DND-41 (cell line): ENCODE results near the gene ADAMTSL5.

Source experiments
- EZH2 ChIP-seq: IDR thresholded peaks from 3 replicates; pipeline ENCODE4 v1.6.1; 2012; ENCODE audit warnings: borderline replicate concordance, low read depth, mild to moderate bottlenecking, moderate library complexity, low read length, inconsistent platforms; ENCODE audit not compliant: severe bottlenecking
- TF ChIP-seq, protein P1 (sequence below): IDR thresholded peaks from 2 replicates; pipeline ENCODE4 v1.5.1; 2012; ENCODE audit warnings: borderline replicate concordance, low read length, moderate library complexity, mild to moderate bottlenecking; ENCODE audit not compliant: poor library complexity, severe bottlenecking; ENCODE audit errors: extremely low read depth

DNA sequence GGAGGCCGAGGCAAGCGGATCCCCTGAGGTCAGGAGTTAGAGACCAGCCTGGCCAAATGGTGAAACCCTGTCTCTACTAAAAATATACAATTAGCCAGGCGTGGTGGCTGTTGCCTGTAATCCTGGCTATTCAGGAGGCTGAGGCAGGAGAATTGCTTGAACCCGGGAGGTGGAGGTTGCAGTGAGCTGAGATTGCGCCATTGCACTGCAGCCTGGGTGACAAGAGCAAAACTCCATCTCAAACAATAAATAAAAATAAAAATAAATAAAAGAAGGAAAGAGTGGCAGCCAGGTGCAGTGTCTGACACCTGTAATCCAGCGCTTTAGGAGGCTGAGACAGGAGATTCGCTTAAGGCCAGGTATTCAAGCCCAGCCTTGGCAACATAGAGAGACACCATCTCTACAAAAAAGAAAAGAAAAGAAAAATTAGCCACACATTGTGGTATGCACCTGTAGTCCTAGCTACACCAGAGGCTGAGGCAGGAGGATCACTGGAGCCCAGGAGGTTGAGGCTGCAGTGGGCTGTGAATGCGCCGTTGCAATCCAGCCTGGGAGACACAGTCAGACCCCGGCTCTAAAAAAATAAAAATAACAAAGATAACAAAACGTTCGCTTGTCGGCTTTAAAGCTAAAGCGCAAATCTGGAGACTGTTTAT lies 10.3 kb downstream of the ADAMTSL5 start:
- TF ChIP-seq, protein P1, sequence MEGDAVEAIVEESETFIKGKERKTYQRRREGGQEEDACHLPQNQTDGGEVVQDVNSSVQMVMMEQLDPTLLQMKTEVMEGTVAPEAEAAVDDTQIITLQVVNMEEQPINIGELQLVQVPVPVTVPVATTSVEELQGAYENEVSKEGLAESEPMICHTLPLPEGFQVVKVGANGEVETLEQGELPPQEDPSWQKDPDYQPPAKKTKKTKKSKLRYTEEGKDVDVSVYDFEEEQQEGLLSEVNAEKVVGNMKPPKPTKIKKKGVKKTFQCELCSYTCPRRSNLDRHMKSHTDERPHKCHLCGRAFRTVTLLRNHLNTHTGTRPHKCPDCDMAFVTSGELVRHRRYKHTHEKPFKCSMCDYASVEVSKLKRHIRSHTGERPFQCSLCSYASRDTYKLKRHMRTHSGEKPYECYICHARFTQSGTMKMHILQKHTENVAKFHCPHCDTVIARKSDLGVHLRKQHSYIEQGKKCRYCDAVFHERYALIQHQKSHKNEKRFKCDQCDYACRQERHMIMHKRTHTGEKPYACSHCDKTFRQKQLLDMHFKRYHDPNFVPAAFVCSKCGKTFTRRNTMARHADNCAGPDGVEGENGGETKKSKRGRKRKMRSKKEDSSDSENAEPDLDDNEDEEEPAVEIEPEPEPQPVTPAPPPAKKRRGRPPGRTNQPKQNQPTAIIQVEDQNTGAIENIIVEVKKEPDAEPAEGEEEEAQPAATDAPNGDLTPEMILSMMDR = no peak
- no peak for TF ChIP-seq EZH2
